ENCODE measurements around the gene CIDEB. TPM values are rescaled to one million over a fixed set of nuclear protein-coding genes. Genes with fewer than 3 reads are reported as not detected.

Gene CIDEB
- total RNA-seq, 1 donor from 2014 or later = 16.4 TPM

- H3K36me3 ChIP-seq = peaks cover 13% of the 10 kb centered on the region
- no peak for TF ChIP-seq CTCF (IDR thresholded peaks at IDR 0.05)
- intact Hi-C loops (cut with DNase I) = no loop called here
- no peak for ATAC-seq
- no peak overlapping the region for H3K27ac ChIP-seq
- no peaks in the 10 kb centered on the region for H3K9me3 ChIP-seq
- peaks cover 12% of the 10 kb centered on the region for H3K4me1 ChIP-seq
- no peak for DNase-seq
- no peaks in the 10 kb centered on the region for H3K27me3 ChIP-seq (ENCODE audit: low read depth)
- no peak overlapping the region for H3K4me3 ChIP-seq
Measured at GRCh38 chr14:24255438-24255837, 52.3 kb downstream of the CIDEB start.

Other genes with a start within 250 kb of the CIDEB start
- gene CPNE6, start 236.4 kb downstream of the CIDEB start, total RNA-seq = not detected
- gene PCK2, start 213.7 kb downstream of the CIDEB start, total RNA-seq = 42.8 TPM
- gene DCAF11, start 193.2 kb downstream of the CIDEB start, total RNA-seq = 64.9 TPM
- 2.0 TPM for gene NRL, start 193.0 kb downstream of the CIDEB start, total RNA-seq
- 0.97 TPM for gene FITM1, start 177.3 kb downstream of the CIDEB start, total RNA-seq
- gene PSME1, start 171.8 kb downstream of the CIDEB start, total RNA-seq = 198 TPM
- gene EMC9, start 166.4 kb downstream of the CIDEB start, total RNA-seq = 9.3 TPM
- 144 TPM for gene PSME2, start 161.4 kb downstream of the CIDEB start, total RNA-seq
- 67.3 TPM for gene RNF31, start 160.5 kb downstream of the CIDEB start, total RNA-seq
- 158 TPM for gene IRF9, start 146.7 kb downstream of the CIDEB start, total RNA-seq
- 18.4 TPM for gene REC8, start 135.9 kb downstream of the CIDEB start, total RNA-seq
- 18.3 TPM for gene IPO4, start 119.2 kb downstream of the CIDEB start, total RNA-seq
- 48.9 TPM for gene TM9SF1, start 112.5 kb downstream of the CIDEB start, total RNA-seq
- gene TSSK4, start 102.3 kb downstream of the CIDEB start, total RNA-seq = 0.74 TPM
- gene CHMP4A, start 94.5 kb downstream of the CIDEB start, total RNA-seq = 41.9 TPM
- 13.3 TPM for gene MDP1, start 91.9 kb downstream of the CIDEB start, total RNA-seq
- gene NEDD8, start 75.6 kb downstream of the CIDEB start, total RNA-seq = 132 TPM
- 72.3 TPM for gene GMPR2, start 75.0 kb downstream of the CIDEB start, total RNA-seq
- gene TINF2, start 65.4 kb downstream of the CIDEB start, total RNA-seq = 85.7 TPM
- 5.9 TPM for gene TGM1, start 44.8 kb downstream of the CIDEB start, total RNA-seq
- 50.4 TPM for gene RABGGTA, start 36.4 kb downstream of the CIDEB start, total RNA-seq
- 22.7 TPM for gene DHRS1, start 8.2 kb downstream of the CIDEB start, total RNA-seq
- 22.0 TPM for gene NOP9, start 8.1 kb downstream of the CIDEB start, total RNA-seq
- gene LTB4R2, start 2.2 kb upstream of the CIDEB start, total RNA-seq = 5.9 TPM
- 14.1 TPM for gene LTB4R, start 3.5 kb upstream of the CIDEB start, total RNA-seq
- gene ADCY4, start 27.1 kb upstream of the CIDEB start, total RNA-seq = 42.7 TPM
- gene RIPK3, start 32.0 kb upstream of the CIDEB start, total RNA-seq = 27.9 TPM
- 37.0 TPM for gene NFATC4, start 60.2 kb upstream of the CIDEB start, total RNA-seq
- gene NYNRIN, start 91.0 kb upstream of the CIDEB start, total RNA-seq = 17.9 TPM
- gene CBLN3, start 121.7 kb upstream of the CIDEB start, total RNA-seq = 2.3 TPM
- gene KHNYN, start 122.0 kb upstream of the CIDEB start, total RNA-seq = 61.4 TPM
- gene SDR39U1, start 134.8 kb upstream of the CIDEB start, total RNA-seq = 61.6 TPM
- gene CMA1, start 200.3 kb upstream of the CIDEB start, total RNA-seq = 2.4 TPM